Measurements from ENCODE around the gene ZFR2. TPM values are rescaled to one million over a fixed set of nuclear protein-coding genes. Genes with fewer than 3 reads are reported as not detected.

The ZFR2 gene
- total and polyA plus RNA-seq, 10 of the 15 experiments (the other 5 are each of a cell fraction or from before 2014, with no cell fraction given): 0.18 TPM; not detected in 9

DNA sequence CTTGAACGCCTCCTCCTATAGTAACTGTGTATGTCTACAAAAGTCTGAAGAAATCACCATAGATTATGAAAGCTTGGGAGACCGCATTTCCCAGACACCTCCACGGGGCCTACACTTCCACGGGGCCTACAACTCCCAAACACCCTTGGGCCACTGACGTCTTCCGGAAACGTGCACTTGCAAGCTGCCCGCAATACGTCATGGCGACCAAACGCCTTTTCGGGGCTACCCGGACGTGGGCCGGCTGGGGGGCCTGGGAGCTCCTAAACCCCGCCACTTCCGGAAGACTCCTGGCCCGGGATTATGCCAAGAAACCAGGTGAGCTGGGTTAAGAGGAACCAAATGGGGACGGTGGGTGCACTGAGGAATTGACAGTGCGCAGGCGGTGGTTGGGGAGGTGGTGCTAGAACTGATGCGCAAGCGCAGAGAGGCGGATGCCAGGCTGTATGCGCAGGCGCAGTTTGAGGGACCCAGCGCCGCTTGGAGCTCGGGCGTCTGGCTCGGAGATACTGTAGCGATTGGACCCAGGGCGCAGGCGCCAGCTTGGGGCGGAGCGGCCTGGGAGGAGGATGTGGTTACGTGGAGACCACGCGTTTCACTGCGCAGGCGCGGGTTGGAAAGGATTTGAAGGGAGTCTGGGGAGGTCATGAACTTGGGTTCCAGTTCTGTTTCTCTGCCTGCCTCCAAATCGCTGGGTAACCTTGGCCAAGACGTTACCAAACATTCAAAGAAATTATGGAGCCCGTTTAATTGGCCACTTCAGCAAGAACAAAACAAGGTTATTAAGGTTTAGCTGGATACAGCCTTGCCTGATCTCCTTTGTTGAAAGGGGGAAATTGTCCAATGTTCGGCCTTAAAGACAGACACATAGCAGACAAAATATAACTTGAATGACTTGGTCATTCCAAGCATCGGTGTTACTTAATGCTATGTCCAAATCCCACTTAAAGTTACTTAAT lies 106.1 kb downstream of the ZFR2 start, which contains the start of gene MRPL54:
Gene MRPL54 (plus strand): TSS at position 182 of the 959 bp plus-strand sequence. CDS start 19 bp downstream, at position 201.
- H3K4me2 ChIP-seq (ENCODE audit: control insufficient read depth, insufficient read depth): peak within 1 kb of the TSS; percentile 95
- FAIRE-seq (peak; percentile 98), DNase-seq (ENCODE audit: low read depth, low spot score) (peak; percentile 97), ATAC-seq (peak; percentile 89)
- BruUV-seq (replicated peaks): TSS peak; percentile 97
- CTCF ChIA-PET: interaction anchor here (0.7 to 2.3 kb wide), 11 partner anchors 13 to 487 kb away, joined by 3 to 13 read pairs (median 3); partner anchors contain the start of genes EEF2 and PIP5K1C
- peaks cover 0 to 12% of the 10 kb centered on the region in 2 experiments; a peak in 3 of 4 replicates for H3K36me3 ChIP-seq (ENCODE audit: control insufficient read depth in 2 of 2, insufficient read depth in 2 of 2, low read length in 1 of 2)
- POLR2A ChIA-PET: interaction anchor here (0.6 to 1.9 kb wide), 11 partner anchors 209 to 1692 kb away, joined by 3 to 5 read pairs (median 4); partner anchors contain the start of genes CHAF1A, EBI3 and MPND
- peak within 1 kb of the TSS; percentile 91 for H3K4me3 ChIP-seq
- WGBS (ENCODE audit: insufficient coverage, insufficient replicate concordance, low lambda C conversion rate, missing lambda C conversion rate): under 1% methylated on average over 47 of the region's 47 CpGs
- peak within 1 kb of the TSS; percentile 100 for H3K27ac ChIP-seq (ENCODE audit: control insufficient read depth, insufficient read depth)
- RAD21 ChIA-PET (ENCODE audit: unreplicated experiment): interaction anchor here (0.6 to 2.1 kb wide), 12 partner anchors 11 to 1615 kb away, joined by 3 to 7 read pairs (median 4); no protein-coding TSS in a partner anchor
- intact Hi-C loops (cut with micrococcal nuclease; ENCODE audit: unreplicated experiment): no loop called here
- in situ Hi-C loops (cut with MboI): no loop called here
- H3K4me1 ChIP-seq (ENCODE audit: control insufficient read depth, insufficient read depth, low read length): peaks cover 4% of the 10 kb centered on the region; the same call in 1 of the 2 replicates
- H2AFZ ChIP-seq (ENCODE audit: control insufficient read depth, low read depth, low read length): peak within 1 kb of the TSS; percentile 97
- H4K20me1 ChIP-seq (ENCODE audit: control insufficient read depth, insufficient read depth): no peaks in the 10 kb centered on the region
- SMC1A ChIA-PET (ENCODE audit: uncharacterized antibody, unreplicated experiment): interaction anchor here (0.6 to 1.5 kb wide), 11 partner anchors 19 to 444 kb away, joined by 3 to 8 read pairs (median 3); partner anchors contain the start of gene EEF2
- H3K27me3 ChIP-seq (replicated peaks in 1 of 2; ENCODE audit: control insufficient read depth in 2 of 2, insufficient read depth in 2 of 2, low read length in 1 of 2): no peaks in the 10 kb centered on the region
- H3K9me3 ChIP-seq (replicated peaks; ENCODE audit: control insufficient read depth, insufficient read depth, low read length): no peaks in the 10 kb centered on the region
- peaks cover 25% of the 10 kb centered on the region for H3K79me2 ChIP-seq (ENCODE audit: control insufficient read depth, insufficient read depth, low read length)
- H3K9ac ChIP-seq (ENCODE audit: control insufficient read depth, insufficient read depth, low read length): peak within 1 kb of the TSS; percentile 98
- TF ChIP-seq POU2F2 (IDR thresholded peaks at IDR 0.05; ENCODE audit: borderline replicate concordance, low read depth, low read length): peak; percentile 65; the same call in 1 of the 3 replicates
- no peak for TF ChIP-seq ZSCAN29 (IDR thresholded peaks at IDR 0.05)
- TF ChIP-seq RCOR1 (conservative IDR thresholded peaks at IDR 0.05; ENCODE audit: low read depth, low read length): no peak
- TF ChIP-seq IKZF1 (conservative IDR thresholded peaks at IDR 0.05): peak; percentile 100
- TF ChIP-seq ATF7 (IDR thresholded peaks at IDR 0.05; ENCODE audit: low read depth): peak; percentile 98
- peak; percentile 27 for TF ChIP-seq LARP7 (IDR thresholded peaks at IDR 0.05)
- no peak for TF ChIP-seq CEBPB (IDR thresholded peaks at IDR 0.05; ENCODE audit: borderline replicate concordance in 1 of 2, low read depth in 2 of 2, low read length in 2 of 2)
- TF ChIP-seq, protein P1, sequence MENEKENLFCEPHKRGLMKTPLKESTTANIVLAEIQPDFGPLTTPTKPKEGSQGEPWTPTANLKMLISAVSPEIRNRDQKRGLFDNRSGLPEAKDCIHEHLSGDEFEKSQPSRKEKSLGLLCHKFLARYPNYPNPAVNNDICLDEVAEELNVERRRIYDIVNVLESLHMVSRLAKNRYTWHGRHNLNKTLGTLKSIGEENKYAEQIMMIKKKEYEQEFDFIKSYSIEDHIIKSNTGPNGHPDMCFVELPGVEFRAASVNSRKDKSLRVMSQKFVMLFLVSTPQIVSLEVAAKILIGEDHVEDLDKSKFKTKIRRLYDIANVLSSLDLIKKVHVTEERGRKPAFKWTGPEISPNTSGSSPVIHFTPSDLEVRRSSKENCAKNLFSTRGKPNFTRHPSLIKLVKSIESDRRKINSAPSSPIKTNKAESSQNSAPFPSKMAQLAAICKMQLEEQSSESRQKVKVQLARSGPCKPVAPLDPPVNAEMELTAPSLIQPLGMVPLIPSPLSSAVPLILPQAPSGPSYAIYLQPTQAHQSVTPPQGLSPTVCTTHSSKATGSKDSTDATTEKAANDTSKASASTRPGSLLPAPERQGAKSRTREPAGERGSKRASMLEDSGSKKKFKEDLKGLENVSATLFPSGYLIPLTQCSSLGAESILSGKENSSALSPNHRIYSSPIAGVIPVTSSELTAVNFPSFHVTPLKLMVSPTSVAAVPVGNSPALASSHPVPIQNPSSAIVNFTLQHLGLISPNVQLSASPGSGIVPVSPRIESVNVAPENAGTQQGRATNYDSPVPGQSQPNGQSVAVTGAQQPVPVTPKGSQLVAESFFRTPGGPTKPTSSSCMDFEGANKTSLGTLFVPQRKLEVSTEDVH (IDR thresholded peaks at IDR 0.05; ENCODE audit: low read depth, partially characterized antibody): peak; percentile 72
- peak; percentile 89 for TF ChIP-seq ZBTB40 (IDR thresholded peaks at IDR 0.05; ENCODE audit: borderline replicate concordance)
- TF ChIP-seq SIX5 (IDR thresholded peaks at IDR 0.05; ENCODE audit: low read depth, low read length, severe bottlenecking): peak; percentile 83
- TF ChIP-seq ZNF207 (IDR thresholded peaks at IDR 0.05; ENCODE audit: borderline replicate concordance): peak; percentile 87
- peak; percentile 29; the same call in 1 of the 2 replicates for TF ChIP-seq GATAD2B (conservative IDR thresholded peaks at IDR 0.05; ENCODE audit: low read depth)
- peak; percentile 95 for TF ChIP-seq POLR2AphosphoS5 (IDR thresholded peaks at IDR 0.05; ENCODE audit: low read length)
- no peak for TF ChIP-seq WRNIP1 (IDR thresholded peaks at IDR 0.05; ENCODE audit: borderline replicate concordance, low read depth, low read length)
- TF ChIP-seq NRF1 (conservative IDR thresholded peaks at IDR 0.05; ENCODE audit: low read depth, low read length): peak; percentile 95
- peak; percentile 76 for TF ChIP-seq ESRRA (IDR thresholded peaks at IDR 0.05; ENCODE audit: low read length)
